Left ventricle myocardium inferior (tissue), 1 donor: ENCODE data around the gene DIRAS1. TPM values are rescaled to one million over a fixed set of nuclear protein-coding genes. Genes with fewer than 3 reads are reported as not detected.

Experiments
- DNase-seq: peaks from one replicate; pipeline ENCODE4 v3.0.0-alpha.2; 2020
- H3K27ac ChIP-seq: fragments of 200-600 bp; replicated peaks from 2 replicates; pipeline ENCODE4 v1.8.0; 2021
- H3K27me3 ChIP-seq: fragments of 200-600 bp; 2 replicates; pipeline ENCODE4 v1.8.0; 2021; ENCODE audit warnings: low read depth
- H3K36me3 ChIP-seq: fragments of 200-600 bp; 2 replicates; pipeline ENCODE4 v1.8.0; 2021
- H3K4me1 ChIP-seq: fragments of 200-600 bp; 2 replicates; pipeline ENCODE4 v1.8.0; 2021
- H3K4me3 ChIP-seq: fragments of 200-600 bp; 2 replicates; pipeline ENCODE4 v1.8.0; 2021; ENCODE audit warnings: mild to moderate bottlenecking, moderate library complexity
- H3K9me3 ChIP-seq: fragments of 200-600 bp; replicated peaks from 2 replicates; pipeline ENCODE4 v1.8.0; 2021
- CTCF ChIP-seq: fragments of 200-600 bp; IDR thresholded peaks from 2 replicates; pipeline ENCODE4 v1.8.0; 2021; ENCODE audit warnings: antibody characterized with exemption, mild to moderate bottlenecking, borderline replicate concordance
- intact Hi-C: fragments of 100-400 bp; cut with micrococcal nuclease; formaldehyde crosslinking; loops from one replicate; pipeline ENCODE4 v1.11.0; 2022
- total RNA-seq: library from RNA; stranded (reverse); fragmentation: NEBNext Ultra II Directional; extraction: Animal tissue kit (Norgen Biotek cat#: 25700); gene quantifications from one replicate; pipeline ENCODE4 v1.2.1, GENCODE V29; 2021
- donor health status: DM: no; HTN: yes; CAD: no; lungs with severe emphysema.

The DIRAS1 gene
- total RNA-seq, 1 donor from 2014 or later = 195 TPM

- intact Hi-C loops = no loop called here
- DNase-seq = no peak
- H3K4me1 ChIP-seq = peaks cover 3% of the 10 kb centered on the region
These were observed 7.7 kb upstream of the DIRAS1 start for GRCh38 chr19:2728783-2729387.

GRCh38 chr19:2727640-2727944, 6.4 kb upstream of the DIRAS1 start:
- Histone ChIP-seq H3K36me3 (peaks cover 10% of the 10 kb centered on the region), H3K9me3 (no peaks in the 10 kb centered on the region), H3K4me3 (no peak overlapping the region), H3K4me1 (peaks cover 16% of the 10 kb centered on the region), H3K27me3 (peaks cover 53% of the 10 kb centered on the region), H3K27ac (no peak overlapping the region)
- intact Hi-C loops = no loop called here
- no peak for TF ChIP-seq CTCF
- no peak for DNase-seq

More at GRCh38 chr19:2728783-2729387, 7.7 kb upstream of the DIRAS1 start:
- Histone ChIP-seq H3K9me3 (no peaks in the 10 kb centered on the region), H3K36me3 (peaks cover 16% of the 10 kb centered on the region), H3K27ac (no peak overlapping the region), H3K4me3 (no peak overlapping the region), H3K27me3 (peaks cover 40% of the 10 kb centered on the region)
- TF ChIP-seq CTCF = no peak

- Histone ChIP-seq H3K4me3 (no peak overlapping the region), H3K4me1 (peaks cover 21% of the 10 kb centered on the region), H3K27ac (no peak overlapping the region), H3K27me3 (peaks cover 58% of the 10 kb centered on the region), H3K9me3 (no peaks in the 10 kb centered on the region), H3K36me3 (peaks cover 5% of the 10 kb centered on the region)
- no peak for TF ChIP-seq CTCF
- no peak for DNase-seq
- intact Hi-C loops = no loop called here
These were observed 5.9 kb upstream of the DIRAS1 start for GRCh38 chr19:2726904-2727639.

GRCh38 chr19:2726160-2726855, 5.1 kb upstream of the DIRAS1 start:
- Histone ChIP-seq H3K27ac (no peak overlapping the region), H3K27me3 (peaks cover 66% of the 10 kb centered on the region), H3K4me1 (peaks cover 27% of the 10 kb centered on the region), H3K4me3 (no peak overlapping the region), H3K36me3 (no peaks in the 10 kb centered on the region), H3K9me3 (no peaks in the 10 kb centered on the region)
- DNase-seq = no peak
- intact Hi-C loops = no loop called here
- no peak for TF ChIP-seq CTCF

- no peak for TF ChIP-seq CTCF
- intact Hi-C loops = no loop called here
- Histone ChIP-seq H3K9me3 (no peaks in the 10 kb centered on the region), H3K36me3 (no peaks in the 10 kb centered on the region), H3K27me3 (peaks cover 86% of the 10 kb centered on the region), H3K27ac (peak overlapping the region; percentile 94), H3K4me1 (peaks cover 36% of the 10 kb centered on the region), H3K4me3 (no peak overlapping the region)
- DNase-seq = no peak
These were observed 3.0 kb upstream of the DIRAS1 start for GRCh38 chr19:2724148-2724557.
